ENCODE measurements around the gene FARSB.

Gene FARSB

GRCh38 chr2:222545823-222546795, 109.8 kb downstream of the FARSB start:
- DNase-seq: no peak

- DNase-seq: no peak
Measured at GRCh38 chr2:222544661-222545060, 111.2 kb downstream of the FARSB start.

DNA sequence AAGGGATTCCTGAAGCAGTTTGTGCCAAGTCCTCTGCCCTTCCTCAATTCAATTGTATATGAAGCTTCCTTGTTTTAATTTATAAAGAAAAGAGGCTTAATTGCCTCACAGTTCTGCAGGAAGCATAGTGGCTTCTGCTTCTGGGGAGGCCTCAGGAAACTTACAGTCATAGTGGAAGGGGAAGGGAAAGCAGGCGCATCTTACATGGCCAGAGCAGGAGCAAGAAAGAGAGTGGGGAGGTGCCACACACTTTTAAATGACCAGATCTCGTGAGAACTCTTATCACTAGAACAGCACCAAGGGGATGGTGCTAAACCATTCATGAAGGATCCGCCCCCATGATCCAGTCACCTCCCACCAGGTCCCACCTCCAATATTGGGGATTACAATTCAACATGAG, 117.4 kb downstream of the FARSB start:
- DNase-seq: no peak

DNA sequence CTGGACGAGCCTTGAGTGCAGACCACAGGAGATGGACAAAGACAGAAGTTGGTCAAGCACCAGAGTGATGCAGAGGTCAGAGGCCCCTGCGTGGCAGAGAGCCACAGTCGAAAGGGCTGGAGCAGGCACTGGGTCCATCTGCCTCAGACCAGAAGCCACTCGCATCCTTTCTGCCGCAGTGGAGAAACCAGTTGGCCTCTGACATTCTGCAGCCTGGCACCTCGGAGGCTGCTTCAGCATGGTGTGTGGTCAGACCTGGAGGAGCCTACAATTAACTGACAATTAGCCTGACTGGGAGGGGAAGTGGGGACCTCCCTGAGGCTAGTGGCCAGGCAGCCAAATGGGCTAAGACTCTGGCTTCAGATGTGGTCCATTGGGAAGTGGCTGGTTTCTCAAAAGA, 120.4 kb downstream of the FARSB start:
- DNase-seq: no peak

GRCh38 chr2:222532315-222532714, 123.6 kb downstream of the FARSB start:
- DNase-seq: no peak

- no peak for DNase-seq
Measured at GRCh38 chr2:222526480-222527277, 129.2 kb downstream of the FARSB start.

- DNase-seq: no peak
Measured at GRCh38 chr2:222525811-222526210, 130.1 kb downstream of the FARSB start.

DNA sequence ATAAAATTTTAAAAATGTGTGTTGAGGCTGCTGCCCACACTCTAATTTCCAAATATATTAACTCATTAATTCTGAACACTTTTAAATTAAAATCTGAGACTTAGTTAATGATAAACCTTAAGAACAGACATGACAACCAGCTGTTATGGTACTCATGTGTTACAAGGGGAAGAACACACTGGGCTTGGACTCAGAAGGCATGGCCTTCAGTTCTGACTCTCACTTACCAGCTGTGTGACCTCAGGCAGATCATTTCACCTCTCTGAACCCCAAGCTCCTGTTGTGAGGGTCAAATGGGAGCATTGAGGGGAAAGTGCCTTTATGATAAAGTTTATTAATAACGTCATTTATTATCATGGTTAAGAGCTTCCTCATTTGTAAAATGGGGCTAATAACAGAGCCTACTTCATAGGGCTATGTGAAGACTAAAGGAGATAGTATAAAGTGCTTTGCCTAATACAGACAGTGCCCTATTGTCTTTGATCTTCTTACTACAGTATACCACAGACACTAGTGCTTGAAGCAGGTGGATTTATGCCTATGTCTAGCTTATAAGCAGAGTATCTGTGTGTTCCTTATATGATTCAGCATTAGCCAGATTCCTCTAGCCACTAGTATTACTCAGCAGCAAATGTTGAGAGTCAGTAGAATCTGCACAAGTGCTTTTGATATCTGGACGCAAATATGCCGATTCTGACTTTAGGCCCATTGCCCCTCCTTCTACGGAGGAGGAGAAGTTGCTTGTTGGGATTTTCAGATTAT, 131.9 kb downstream of the FARSB start:
- no peak for DNase-seq

GRCh38 chr2:222522082-222522481, 133.8 kb downstream of the FARSB start:
- DNase-seq: no peak

DNA sequence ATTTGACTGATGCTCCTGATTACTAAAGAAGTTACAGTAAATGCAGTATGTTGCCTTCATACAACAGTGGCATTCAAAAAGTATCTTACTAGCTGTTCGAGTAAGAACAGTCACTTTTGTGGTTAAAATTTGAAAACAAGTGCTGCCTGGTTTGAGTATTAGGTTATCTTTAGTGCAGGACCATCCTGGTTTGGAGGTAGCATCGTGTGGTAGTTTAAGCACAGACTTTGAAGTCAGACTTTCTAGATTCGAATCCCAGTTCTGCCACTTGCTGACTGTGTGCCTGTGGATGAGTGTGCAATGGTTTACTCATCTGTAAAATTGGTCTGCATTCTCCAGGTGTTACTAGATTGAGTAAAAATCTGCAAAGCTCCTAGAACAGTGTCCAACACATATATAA, 134.8 kb downstream of the FARSB start:
- no peak for DNase-seq
